GM23248 (cell line): ENCODE measurements around the gene SSX2IP. TPM values are rescaled to one million over a fixed set of nuclear protein-coding genes. Genes with fewer than 3 reads are reported as not detected.
"Not testable (repeated sequence)": the region's sequence is repeated elsewhere in the genome, so short reads cannot be mapped to it uniquely, and the experiment has no call there.

ENCODE experiments used
- DNase-seq: peaks from one replicate; pipeline ENCODE4 v3.0.0-alpha.2; 2015
- H2AFZ ChIP-seq: fragments of 200-600 bp; sonication (generic); 2 replicates; pipeline ENCODE4 v1.6.1; 2016; ENCODE audit warnings: antibody characterized with exemption
- H3F3A ChIP-seq: fragments of 200-600 bp; sonication (generic); 2 replicates; pipeline ENCODE4 v1.6.1; 2016; ENCODE audit warnings: mild to moderate bottlenecking, antibody characterized with exemption, mixed run types; ENCODE audit not compliant: insufficient read depth
- H3K27ac ChIP-seq: fragments of 200-600 bp; sonication (generic); 2 replicates; pipeline ENCODE4 v1.5.1; 2016; ENCODE audit warnings: mild to moderate bottlenecking
- H3K27me3 ChIP-seq: fragments of 200-600 bp; sonication (generic); replicated peaks from 2 replicates; pipeline ENCODE4 v1.6.1; 2016; ENCODE audit warnings: mild to moderate bottlenecking; ENCODE audit not compliant: insufficient read depth
- H3K36me3 ChIP-seq: fragments of 200-600 bp; sonication (generic); 2 replicates; pipeline ENCODE4 v1.6.1; 2016; ENCODE audit warnings: low read depth, mild to moderate bottlenecking
- H3K4me1 ChIP-seq: fragments of 200-600 bp; sonication (generic); 2 replicates; pipeline ENCODE4 v1.6.1; 2016; ENCODE audit warnings: mild to moderate bottlenecking; ENCODE audit not compliant: insufficient read depth
- H3K4me2 ChIP-seq: fragments of 200-600 bp; sonication (generic); one replicate; pipeline ENCODE4 v1.6.1; 2016; ENCODE audit warnings: mild to moderate bottlenecking; ENCODE audit not compliant: unreplicated experiment
- H3K4me3 ChIP-seq: fragments of 200-600 bp; sonication (generic); 2 replicates; pipeline ENCODE4 v1.5.1; 2016; ENCODE audit warnings: mild to moderate bottlenecking
- H3K79me2 ChIP-seq: fragments of 200-600 bp; sonication (generic); 2 replicates; pipeline ENCODE4 v1.6.1; 2016; ENCODE audit warnings: mild to moderate bottlenecking; ENCODE audit not compliant: insufficient read depth
- H3K9ac ChIP-seq: fragments of 200-600 bp; sonication (generic); 2 replicates; pipeline ENCODE4 v1.6.1; 2016; ENCODE audit warnings: mild to moderate bottlenecking
- H3K9me2 ChIP-seq: fragments of 200-600 bp; sonication (generic); 2 replicates; pipeline ENCODE4 v1.6.1; 2016; ENCODE audit warnings: mixed run types, mild to moderate bottlenecking, moderate library complexity; ENCODE audit not compliant: insufficient read depth
- H3K9me3 ChIP-seq: fragments of 200-600 bp; sonication (generic); one replicate; pipeline ENCODE4 v1.6.1; 2017; ENCODE audit warnings: low read depth
- H4K20me1 ChIP-seq: fragments of 200-600 bp; sonication (generic); 2 replicates; pipeline ENCODE4 v1.6.0; 2016; ENCODE audit not compliant: insufficient read depth
- EZH2 ChIP-seq: fragments of 200-600 bp; sonication (generic); IDR thresholded peaks from 2 replicates; pipeline ENCODE4 v1.6.1; 2018; ENCODE audit warnings: antibody characterized with exemption, mild to moderate bottlenecking; ENCODE audit not compliant: insufficient read depth, poor library complexity, severe bottlenecking
- EZH2phosphoT487 ChIP-seq: fragments of 200-600 bp; sonication (generic); IDR thresholded peaks from 2 replicates; pipeline ENCODE4 v1.6.1; 2018; ENCODE audit warnings: antibody characterized with exemption, moderate library complexity, mild to moderate bottlenecking, low read depth; ENCODE audit not compliant: insufficient read depth
- WGBS, 2 experiments: methylation state at CpG; one replicate each; pipeline ENCODE4 v1.1.6; 2015 to 2017; ENCODE audit warnings: low lambda C conversion rate in 2 of 2, low coverage in 1 of 2; ENCODE audit errors: missing lambda C conversion rate in 2 of 2; 5-methylcytosine and 5-hydroxymethylcytosine counted together
- in situ Hi-C: fragments of 300-500 bp; cut with MboI; formaldehyde crosslinking; loops from 2 replicates; pipeline ENCODE4 v1.15.0; 2020
- polyA plus RNA-seq: library from polyadenylated mRNA; unstranded; fragments of >200 nt; fragmentation: Nextera tagmentation; extraction: Ambion mirVana; gene quantifications from 2 replicates; pipeline ENCODE4 v1.2.1, GENCODE V29; 2016
- total RNA-seq: library from RNA; depleted of rRNA; stranded (reverse); fragments of >200 nt; shearing (Covaris generic); gene quantifications from 2 replicates; pipeline ENCODE4 v1.2.3, GENCODE V29; 2014

The SSX2IP gene
- total and polyA plus RNA-seq, 2 experiments from 2014 or later = 11.3 to 15.3 TPM

DNA sequence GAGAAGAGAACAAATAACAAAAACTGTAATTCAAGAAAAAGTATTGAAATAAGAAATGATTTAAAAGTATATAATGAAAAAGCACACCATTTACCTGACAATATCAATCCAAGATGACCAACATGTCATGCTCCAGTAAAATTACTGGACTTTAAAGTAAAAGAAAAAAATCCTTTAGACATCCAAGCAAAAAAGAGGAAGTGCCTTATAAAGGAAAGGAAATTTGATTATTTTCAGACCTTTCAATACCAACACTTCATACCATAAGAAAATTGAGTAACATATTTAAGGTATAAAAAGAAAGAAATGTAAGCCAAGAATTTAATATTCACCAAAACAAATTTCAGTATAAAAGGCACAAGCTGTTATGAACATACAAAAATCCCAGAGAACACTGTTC is 46.2 kb upstream of the SSX2IP start:
- Histone ChIP-seq H3K9me3 (no peaks in the 10 kb centered on the region), H3K9ac (no peak overlapping the region), H3K4me3 (no peak overlapping the region), H3K27me3 (no peaks in the 10 kb centered on the region), H3K79me2 (no peaks in the 10 kb centered on the region), H3K36me3 (no peaks in the 10 kb centered on the region), H4K20me1 (no peaks in the 10 kb centered on the region), H3F3A (peaks cover 14% of the 10 kb centered on the region), H3K4me1 (peaks cover 16% of the 10 kb centered on the region), H3K4me2 (no peak overlapping the region), H3K9me2 (no peaks in the 10 kb centered on the region), H2AFZ (no peak overlapping the region), H3K27ac (no peak overlapping the region)
- in situ Hi-C loops = no loop called here
- no peak for TF ChIP-seq EZH2phosphoT487
- TF ChIP-seq EZH2 = no peak
- DNase-seq = no peak

DNA sequence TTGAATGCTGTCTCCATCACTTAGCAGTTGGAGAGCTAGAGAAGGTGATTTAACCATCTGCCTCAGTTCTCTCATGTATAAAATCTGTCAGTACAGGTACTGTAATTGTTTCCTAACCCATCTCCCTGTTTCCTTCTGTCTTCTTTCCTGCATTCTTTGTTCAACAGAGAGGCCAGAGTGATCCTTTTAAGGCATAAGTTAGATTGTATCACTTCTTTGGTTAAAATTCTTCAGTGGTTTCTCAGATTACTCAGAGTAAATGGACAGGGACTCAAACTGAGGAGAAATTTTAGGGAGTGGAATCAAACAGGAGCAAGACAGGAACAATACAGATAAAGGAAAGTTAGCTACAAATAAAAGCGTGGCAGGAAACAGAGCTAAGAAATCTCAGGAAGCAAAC is 45.2 kb upstream of the SSX2IP start:
- DNase-seq = peak; percentile 37
- H3K79me2 ChIP-seq = no peaks in the 10 kb centered on the region
- no peak overlapping the region for H3K9ac ChIP-seq
- no peak overlapping the region; the same call in none of the 2 replicates for H3K27ac ChIP-seq
- peak overlapping the region; percentile 71 for H2AFZ ChIP-seq
- peaks cover 16% of the 10 kb centered on the region for H3K4me1 ChIP-seq
- H3K27me3 ChIP-seq = no peaks in the 10 kb centered on the region
- 39 to 41% methylated on average over 1 of the region's 1 CpG for WGBS, 2 experiments
- no peaks in the 10 kb centered on the region for H3K36me3 ChIP-seq
- H4K20me1 ChIP-seq = no peaks in the 10 kb centered on the region
- peak overlapping the region; percentile 51 for H3K4me2 ChIP-seq
- H3K4me3 ChIP-seq = 0 out of 2 replicates have a peak overlapping the region, but pooled peaks have one; percentile 7
- H3K9me3 ChIP-seq = no peaks in the 10 kb centered on the region
- peaks cover 14% of the 10 kb centered on the region for H3F3A ChIP-seq
- in situ Hi-C loops = no loop called here
- no peaks in the 10 kb centered on the region for H3K9me2 ChIP-seq
- TF ChIP-seq EZH2phosphoT487 = no peak
- no peak for TF ChIP-seq EZH2

DNA sequence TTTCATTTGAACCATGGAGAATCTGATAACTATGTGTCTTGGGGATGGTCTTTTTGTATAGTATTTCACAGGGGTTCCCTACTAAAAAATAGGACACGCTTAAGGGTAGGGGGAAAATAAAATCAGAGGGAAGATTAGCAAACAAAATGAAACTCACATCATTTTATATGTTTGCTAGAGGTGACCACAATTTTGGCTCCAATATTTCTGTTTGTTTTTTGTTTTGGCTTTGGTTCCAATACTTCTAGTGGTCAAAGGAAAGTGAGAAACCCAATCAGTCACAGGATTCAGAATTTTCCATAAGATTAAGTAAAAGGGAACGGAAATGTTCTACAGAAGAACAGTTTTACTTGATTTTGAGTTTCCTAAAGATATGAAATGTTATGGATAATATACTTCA is 42.3 kb upstream of the SSX2IP start:
- no peak overlapping the region for H3K9ac ChIP-seq
- H3K4me3 ChIP-seq = no peak overlapping the region
- H3K27me3 ChIP-seq = no peaks in the 10 kb centered on the region
- no peaks in the 10 kb centered on the region for H3K79me2 ChIP-seq
- no peaks in the 10 kb centered on the region for H3K9me3 ChIP-seq
- H3K36me3 ChIP-seq = no peaks in the 10 kb centered on the region
- no peak overlapping the region for H2AFZ ChIP-seq
- H4K20me1 ChIP-seq = no peaks in the 10 kb centered on the region
- TF ChIP-seq EZH2phosphoT487 = no peak
- no peaks in the 10 kb centered on the region for H3K9me2 ChIP-seq
- no peak overlapping the region for H3K27ac ChIP-seq
- no peak overlapping the region for H3K4me2 ChIP-seq
- peaks cover 28% of the 10 kb centered on the region for H3K4me1 ChIP-seq
- 39 to 48% methylated on average over 2 of the region's 2 CpGs for WGBS, 2 experiments
- no peak for DNase-seq
- in situ Hi-C loops = no loop called here
- H3F3A ChIP-seq = peaks cover 28% of the 10 kb centered on the region

DNA sequence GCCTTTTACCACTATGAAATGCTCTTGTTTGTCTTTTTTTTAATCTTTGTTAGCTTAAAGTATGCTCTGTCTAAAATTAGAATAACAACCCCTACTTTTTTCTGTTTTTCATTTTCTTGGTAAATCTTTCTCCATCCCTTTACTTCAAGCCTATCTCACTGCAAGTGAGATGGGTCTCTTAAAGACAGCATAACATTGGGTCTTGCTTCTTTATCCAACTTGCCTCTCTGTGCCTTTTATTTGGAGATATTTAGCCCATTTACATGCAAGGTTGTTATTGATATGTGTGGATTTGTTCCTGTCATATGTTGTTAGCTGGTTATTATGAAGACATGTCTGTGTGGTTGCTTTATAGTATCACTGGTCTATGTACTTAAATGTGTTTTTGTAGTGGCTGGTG is 41.3 kb upstream of the SSX2IP start:
- no peaks in the 10 kb centered on the region for H3K9me2 ChIP-seq
- H3K27me3 ChIP-seq = no peaks in the 10 kb centered on the region
- DNase-seq = no peak
- no peaks in the 10 kb centered on the region for H3K79me2 ChIP-seq
- no peak overlapping the region for H3K27ac ChIP-seq
- H3K4me1 ChIP-seq = peaks cover 38% of the 10 kb centered on the region
- no peak overlapping the region for H3K4me3 ChIP-seq
- peaks cover 38% of the 10 kb centered on the region for H3F3A ChIP-seq
- no peaks in the 10 kb centered on the region for H3K9me3 ChIP-seq
- no peaks in the 10 kb centered on the region for H3K36me3 ChIP-seq
- no peak for TF ChIP-seq EZH2phosphoT487
- no peak for TF ChIP-seq EZH2
- no peak overlapping the region for H2AFZ ChIP-seq
- in situ Hi-C loops = no loop called here
- H4K20me1 ChIP-seq = no peaks in the 10 kb centered on the region
- no peak overlapping the region for H3K4me2 ChIP-seq
- no peak overlapping the region for H3K9ac ChIP-seq

DNA sequence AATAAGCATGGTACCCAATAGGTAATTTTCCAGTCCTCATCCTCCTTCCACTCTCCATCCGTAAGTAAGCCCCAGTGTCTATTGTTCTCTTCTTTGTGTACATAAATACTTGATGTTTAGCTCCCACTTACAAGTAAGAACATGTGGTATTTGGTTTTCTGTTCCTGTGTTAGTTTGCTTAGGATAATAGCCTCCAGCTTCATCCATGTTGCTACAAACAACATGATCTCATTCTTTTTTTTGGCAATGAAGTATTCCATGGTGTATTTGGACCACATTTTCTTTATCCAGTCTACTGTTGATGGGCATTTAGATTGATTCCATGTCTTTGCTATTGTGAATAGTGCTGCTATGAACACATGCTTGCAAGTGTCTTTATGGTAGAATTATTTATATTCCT is 37.5 kb upstream of the SSX2IP start:
- peak; percentile 30 for DNase-seq
- H3K9me2 ChIP-seq, H3K79me2 ChIP-seq, in situ Hi-C loops, H3K4me3 ChIP-seq, H4K20me1 ChIP-seq, H3K9me3 ChIP-seq, H3K9ac ChIP-seq, H3K27me3 ChIP-seq, H2AFZ ChIP-seq, H3K36me3 ChIP-seq: not testable (repeated sequence)
- Histone ChIP-seq H3F3A (peaks cover 38% of the 10 kb centered on the region), H3K4me1 (peaks cover 37% of the 10 kb centered on the region), H3K4me2 (peak overlapping the region; percentile 58), H3K27ac (peak overlapping the region; percentile 34; the same call in 1 of the 2 replicates)
- WGBS, 2 experiments = 19 to 29% methylated on average over 1 of the region's 1 CpG
